NCI-H2227 (cell line): Measurements from ENCODE around the gene HHIPL1.

Source experiments
- DNase-seq: peaks from one replicate; lab custom pipeline; 2025; ENCODE audit not compliant: unreplicated experiment; lab: John Stamatoyannopoulos, UW

Gene HHIPL1

GRCh38 chr14:99728231-99728920 lies 83.4 kb downstream of the HHIPL1 start:
- no peak for DNase-seq

GRCh38 chr14:99728981-99729451 lies 84.1 kb downstream of the HHIPL1 start:
- no peak for DNase-seq
